Osteoblast (primary cell): ENCODE measurements around the gene AMBP. TPM values are rescaled to one million over a fixed set of nuclear protein-coding genes. Genes with fewer than 3 reads are reported as not detected.

Source experiments
- DNase-seq: peaks from one replicate; pipeline ENCODE4 v3.0.0; 2011; ENCODE audit warnings: low spot score, mixed read lengths; ENCODE audit not compliant: insufficient read length; ENCODE audit errors: missing footprints
- H2AFZ ChIP-seq: 2 replicates; pipeline ENCODE4 v1.6.0; 2011; ENCODE audit warnings: mild to moderate bottlenecking, low read length
- H3K27ac ChIP-seq: 2 replicates; pipeline ENCODE4 v1.5.1; 2011; ENCODE audit warnings: mild to moderate bottlenecking, low read depth, low read length, moderate library complexity
- H3K27me3 ChIP-seq: 2 replicates; pipeline ENCODE4 v1.6.0; 2012; ENCODE audit warnings: mild to moderate bottlenecking, control low read depth, inconsistent platforms, low read length, moderate library complexity; ENCODE audit not compliant: insufficient read depth
- H3K36me3 ChIP-seq: 2 replicates; pipeline ENCODE4 v1.5.1; 2011; ENCODE audit warnings: mild to moderate bottlenecking, low read length, control low read depth, moderate library complexity; ENCODE audit not compliant: insufficient read depth
- H3K4me1 ChIP-seq: 2 replicates; pipeline ENCODE4 v1.5.1; 2011; ENCODE audit warnings: mild to moderate bottlenecking, low read length, control low read depth, moderate library complexity; ENCODE audit not compliant: insufficient read depth
- H3K4me2 ChIP-seq: 2 replicates; pipeline ENCODE4 v1.6.0; 2011; ENCODE audit warnings: mild to moderate bottlenecking, low read length; ENCODE audit not compliant: insufficient read depth
- H3K4me3 ChIP-seq: fragments of 200-600 bp; sonication (generic); 3 replicates; pipeline ENCODE4 v1.5.1; 2012; ENCODE audit warnings: mild to moderate bottlenecking, low read length, inconsistent platforms; ENCODE audit not compliant: insufficient read depth
- H3K79me2 ChIP-seq: 2 replicates; pipeline ENCODE4 v1.6.0; 2012; ENCODE audit warnings: mild to moderate bottlenecking, low read length, control low read depth, inconsistent platforms; ENCODE audit not compliant: insufficient read depth
- H3K9me3 ChIP-seq: 2 replicates; pipeline ENCODE4 v1.5.1; 2011; ENCODE audit warnings: low read depth, low read length, control low read depth
- H4K20me1 ChIP-seq: 2 replicates; pipeline ENCODE4 v1.6.0; 2012; ENCODE audit warnings: mild to moderate bottlenecking, low read length, control low read depth; ENCODE audit not compliant: insufficient read depth
- CTCF ChIP-seq: IDR thresholded peaks from 2 replicates; pipeline ENCODE4 v1.5.1; 2011; ENCODE audit warnings: mild to moderate bottlenecking, low read depth, low read length, moderate library complexity; ENCODE audit errors: extremely low read depth
- total RNA-seq: library from RNA; depleted of rRNA; stranded (reverse); fragments of >200 nt; gene quantifications from 2 replicates; pipeline ENCODE4 v1.2.3, GENCODE V29; 2012

Gene AMBP
- total RNA-seq, 1 donor, result not detected

DNA sequence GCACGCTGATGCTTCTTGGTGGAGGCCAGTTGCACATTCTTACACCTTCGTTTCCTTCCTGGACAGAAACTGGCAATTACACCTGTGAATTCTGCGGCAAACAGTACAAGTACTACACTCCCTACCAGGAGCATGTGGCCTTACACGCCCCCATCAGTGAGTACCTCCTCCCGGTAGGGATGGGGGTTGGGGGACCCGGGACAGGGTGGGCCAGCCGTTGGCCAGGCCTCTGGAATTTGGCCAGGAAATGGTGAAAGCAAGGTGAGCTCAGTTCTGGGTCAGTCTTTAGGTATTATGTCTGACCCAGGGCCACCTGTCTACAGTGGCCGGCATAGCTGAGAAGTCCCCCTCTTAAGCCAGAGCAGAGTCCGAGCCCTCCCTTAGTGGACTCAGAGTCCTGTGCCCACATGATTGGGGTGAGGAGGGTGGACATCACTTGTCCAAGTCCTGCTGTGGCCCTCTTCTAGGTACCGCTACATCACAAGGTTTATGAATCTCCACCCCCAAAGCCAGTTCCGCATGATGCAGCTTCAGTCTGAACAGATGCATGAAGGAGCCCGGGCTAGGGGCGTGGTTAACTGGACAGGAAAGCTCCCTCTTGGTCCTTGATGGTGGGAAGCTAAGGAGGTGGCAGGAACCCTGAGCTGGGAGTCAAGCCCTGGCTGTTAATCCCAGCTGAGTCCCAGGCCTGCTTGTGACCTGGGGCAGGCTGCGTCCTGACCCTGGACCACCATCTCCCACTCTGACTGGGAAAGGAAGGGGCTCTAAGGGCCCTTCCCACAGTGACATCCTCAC, 61.3 kb downstream of the AMBP start:
- H3K36me3 ChIP-seq, result peaks cover 17% of the 10 kb centered on the region
- H2AFZ ChIP-seq, result no peak overlapping the region
- no peaks in the 10 kb centered on the region for H3K79me2 ChIP-seq
- no peaks in the 10 kb centered on the region for H3K9me3 ChIP-seq
- no peak overlapping the region for H3K4me3 ChIP-seq
- no peak overlapping the region for H3K27ac ChIP-seq
- H4K20me1 ChIP-seq, result no peaks in the 10 kb centered on the region
- peak; percentile 35 for DNase-seq
- no peaks in the 10 kb centered on the region for H3K27me3 ChIP-seq
- no peak for TF ChIP-seq CTCF
- H3K4me1 ChIP-seq, result no peaks in the 10 kb centered on the region
- H3K4me2 ChIP-seq, result no peak overlapping the region

GRCh38 chr9:114016101-114016500, 62.0 kb downstream of the AMBP start:
- no peak overlapping the region for H2AFZ ChIP-seq
- no peak for DNase-seq
- no peak for TF ChIP-seq CTCF
- H3K4me1 ChIP-seq, result no peaks in the 10 kb centered on the region
- H3K9me3 ChIP-seq, result no peaks in the 10 kb centered on the region
- peaks cover 16% of the 10 kb centered on the region for H3K36me3 ChIP-seq
- no peak overlapping the region for H3K4me2 ChIP-seq
- H3K4me3 ChIP-seq, result no peak overlapping the region
- H3K27me3 ChIP-seq, result no peaks in the 10 kb centered on the region
- H3K79me2 ChIP-seq, result no peaks in the 10 kb centered on the region
- H3K27ac ChIP-seq, result no peak overlapping the region
- no peaks in the 10 kb centered on the region for H4K20me1 ChIP-seq

- H3K4me1 ChIP-seq, result no peaks in the 10 kb centered on the region
- DNase-seq, result no peak
- no peaks in the 10 kb centered on the region for H3K9me3 ChIP-seq
- TF ChIP-seq CTCF, result no peak
- H2AFZ ChIP-seq, result no peak overlapping the region
- no peaks in the 10 kb centered on the region for H4K20me1 ChIP-seq
- H3K27ac ChIP-seq, result no peak overlapping the region
- H3K36me3 ChIP-seq, result peaks cover 21% of the 10 kb centered on the region
- H3K27me3 ChIP-seq, result no peaks in the 10 kb centered on the region
- no peak overlapping the region for H3K4me3 ChIP-seq
- no peak overlapping the region for H3K4me2 ChIP-seq
- no peaks in the 10 kb centered on the region for H3K79me2 ChIP-seq
These were observed 62.5 kb downstream of the AMBP start for GRCh38 chr9:114015607-114016006.

- H3K9me3 ChIP-seq, result no peaks in the 10 kb centered on the region
- H3K36me3 ChIP-seq, result peaks cover 29% of the 10 kb centered on the region
- no peak overlapping the region for H3K27ac ChIP-seq
- H3K27me3 ChIP-seq, result no peaks in the 10 kb centered on the region
- DNase-seq, result peak; percentile 42
- no peaks in the 10 kb centered on the region for H3K79me2 ChIP-seq
- H3K4me3 ChIP-seq, result no peak overlapping the region
- H3K4me1 ChIP-seq, result no peaks in the 10 kb centered on the region
- no peaks in the 10 kb centered on the region for H4K20me1 ChIP-seq
- TF ChIP-seq CTCF, result no peak
- H2AFZ ChIP-seq, result no peak overlapping the region
- no peak overlapping the region for H3K4me2 ChIP-seq
These were observed 64.1 kb downstream of the AMBP start for GRCh38 chr9:114014044-114014443.
